ENCODE data around the gene CCSER1.

DNA sequence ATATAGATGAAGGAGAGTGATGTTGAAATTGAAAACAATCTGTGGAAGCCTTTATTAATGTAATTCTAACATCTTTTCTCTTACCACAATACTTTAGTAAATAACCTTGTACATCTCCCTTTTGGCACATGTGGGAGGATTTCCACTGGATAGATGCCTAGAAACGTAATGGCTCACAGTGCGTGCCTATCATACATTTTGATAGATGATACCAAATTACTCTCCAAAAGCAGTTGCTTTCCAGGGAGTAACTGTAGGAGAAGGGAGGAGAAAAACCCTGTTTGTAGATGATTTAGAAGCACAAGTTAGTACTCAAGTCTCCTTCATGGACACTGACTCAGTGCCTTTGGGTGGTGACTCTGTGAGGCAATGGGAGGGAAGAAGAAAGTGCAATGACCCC, 476.3 kb downstream of the CCSER1 start:
- TF ChIP-seq, protein P1, sequence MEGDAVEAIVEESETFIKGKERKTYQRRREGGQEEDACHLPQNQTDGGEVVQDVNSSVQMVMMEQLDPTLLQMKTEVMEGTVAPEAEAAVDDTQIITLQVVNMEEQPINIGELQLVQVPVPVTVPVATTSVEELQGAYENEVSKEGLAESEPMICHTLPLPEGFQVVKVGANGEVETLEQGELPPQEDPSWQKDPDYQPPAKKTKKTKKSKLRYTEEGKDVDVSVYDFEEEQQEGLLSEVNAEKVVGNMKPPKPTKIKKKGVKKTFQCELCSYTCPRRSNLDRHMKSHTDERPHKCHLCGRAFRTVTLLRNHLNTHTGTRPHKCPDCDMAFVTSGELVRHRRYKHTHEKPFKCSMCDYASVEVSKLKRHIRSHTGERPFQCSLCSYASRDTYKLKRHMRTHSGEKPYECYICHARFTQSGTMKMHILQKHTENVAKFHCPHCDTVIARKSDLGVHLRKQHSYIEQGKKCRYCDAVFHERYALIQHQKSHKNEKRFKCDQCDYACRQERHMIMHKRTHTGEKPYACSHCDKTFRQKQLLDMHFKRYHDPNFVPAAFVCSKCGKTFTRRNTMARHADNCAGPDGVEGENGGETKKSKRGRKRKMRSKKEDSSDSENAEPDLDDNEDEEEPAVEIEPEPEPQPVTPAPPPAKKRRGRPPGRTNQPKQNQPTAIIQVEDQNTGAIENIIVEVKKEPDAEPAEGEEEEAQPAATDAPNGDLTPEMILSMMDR (IDR thresholded peaks at IDR 0.05; ENCODE audit: poor library complexity, severe bottlenecking): no peak
- no peak for TF ChIP-seq POLR2AphosphoS5 (IDR thresholded peaks at IDR 0.05)
- TF ChIP-seq RAD21 (conservative IDR thresholded peaks at IDR 0.05): no peak
- no peak for TF ChIP-seq SMC3 (conservative IDR thresholded peaks at IDR 0.05; ENCODE audit: poor library complexity)
- TF ChIP-seq TAF1 (IDR thresholded peaks at IDR 0.05; ENCODE audit: low read depth): no peak
- TF ChIP-seq EZH2 (IDR thresholded peaks at IDR 0.05; ENCODE audit: borderline replicate concordance, insufficient read depth, low read length, poor library complexity, severe bottlenecking): no peak

All from neural cell (in vitro differentiated cells).